Measurements from ENCODE around the gene ZNF839.
"Not testable (repeated sequence)": the region's sequence is repeated elsewhere in the genome, so short reads cannot be mapped to it uniquely, and the experiment has no call there.

ZNF839 gene

DNA sequence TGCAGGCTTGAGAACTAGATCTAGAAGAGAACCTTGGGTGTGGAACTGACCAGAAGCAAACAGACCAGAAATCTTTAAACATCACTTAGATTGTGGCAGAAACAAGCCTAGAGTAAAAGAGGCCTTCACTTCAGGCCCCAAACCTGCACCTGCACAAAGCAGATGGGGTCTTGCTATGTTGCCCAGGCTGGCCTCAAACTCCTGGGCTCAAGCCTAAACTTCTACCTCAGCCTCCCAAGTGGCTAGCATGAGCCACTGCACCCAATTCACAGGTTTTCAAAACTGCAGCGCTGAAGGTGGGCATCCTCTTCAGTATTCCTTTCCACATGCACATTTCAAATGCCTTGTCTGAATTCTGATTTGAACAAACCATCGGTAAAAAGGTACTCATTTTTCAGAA lies 34.4 kb upstream of the ZNF839 start:
- H3K36me3 ChIP-seq (ENCODE audit: control insufficient read depth in 2 of 2, insufficient read depth in 2 of 2, low read length in 2 of 2) = peaks cover 0 to 6% of the 10 kb centered on the region in 2 donors
- H3K4me3 ChIP-seq (ENCODE audit: low read length in 2 of 2) = no peak overlapping the region
- no peak overlapping the region for H3K27ac ChIP-seq (ENCODE audit: low read length)
- no peaks in the 10 kb centered on the region for H3K4me1 ChIP-seq (ENCODE audit: control insufficient read depth, insufficient read depth, low read length)
- no peaks in the 10 kb centered on the region for H3K27me3 ChIP-seq (ENCODE audit: control insufficient read depth in 1 of 2, insufficient read depth in 2 of 2, low read length in 2 of 2)
- H3K9ac ChIP-seq (ENCODE audit: low read length in 2 of 2) = no peak overlapping the region
- H3K9me3 ChIP-seq (ENCODE audit: control insufficient read depth in 2 of 2, low read length in 2 of 2) = no peaks in the 10 kb centered on the region

DNA sequence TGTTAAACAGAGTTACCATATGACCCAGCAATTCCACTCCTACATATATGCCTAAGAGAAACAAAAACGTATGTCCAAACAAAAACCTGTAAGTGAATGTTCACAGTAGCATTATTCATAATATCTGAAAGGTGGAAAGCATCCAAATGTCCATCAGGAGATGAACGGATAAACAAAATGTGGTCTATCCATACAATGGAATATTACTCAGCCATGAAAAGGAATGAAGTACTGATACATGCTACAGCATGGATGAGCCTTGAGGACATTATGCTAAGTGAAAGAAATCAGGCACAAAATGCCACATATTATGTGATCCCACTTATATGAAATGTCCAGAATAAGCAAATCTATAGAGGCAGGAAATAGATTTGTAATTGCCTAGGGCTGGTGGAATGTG lies 31.4 kb upstream of the ZNF839 start:
- Histone ChIP-seq H3K9ac (ENCODE audit: low read length in 2 of 2) (no peak overlapping the region), H3K4me1 (ENCODE audit: control insufficient read depth, insufficient read depth, low read length) (no peaks in the 10 kb centered on the region), H3K27ac (ENCODE audit: low read length) (no peak overlapping the region), H3K4me3 (ENCODE audit: low read length in 2 of 2) (no peak overlapping the region), H3K27me3 (ENCODE audit: control insufficient read depth in 1 of 2, insufficient read depth in 2 of 2, low read length in 2 of 2) (no peaks in the 10 kb centered on the region), H3K36me3 (ENCODE audit: control insufficient read depth in 2 of 2, insufficient read depth in 2 of 2, low read length in 2 of 2) (no peaks in the 10 kb centered on the region), H3K9me3 (ENCODE audit: control insufficient read depth in 2 of 2, low read length in 2 of 2) (no peaks in the 10 kb centered on the region)

DNA sequence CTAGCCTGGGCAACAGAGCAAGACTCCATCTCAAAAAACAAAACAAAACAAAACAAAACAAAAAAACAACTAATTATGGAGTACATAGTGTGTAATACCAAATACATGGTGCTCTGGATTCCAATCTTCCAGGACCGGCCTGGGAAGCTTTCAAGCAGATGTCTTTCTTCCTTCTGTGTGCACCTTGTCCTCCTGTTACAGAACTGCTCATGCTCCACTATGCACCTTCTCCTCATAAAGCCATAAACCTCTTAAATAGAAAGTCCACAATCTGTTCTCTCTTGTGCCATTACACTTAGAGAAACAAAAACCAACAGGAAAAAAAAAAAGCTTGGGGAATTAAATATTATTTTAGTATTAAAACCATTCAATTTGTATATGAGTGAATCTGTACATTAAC lies 27.1 kb upstream of the ZNF839 start:
- Histone ChIP-seq H3K9me3 (ENCODE audit: control insufficient read depth in 2 of 2, low read length in 2 of 2) (no peaks in the 10 kb centered on the region), H3K4me3 (ENCODE audit: low read length in 2 of 2) (no peak overlapping the region), H3K27ac (ENCODE audit: low read length) (no peak overlapping the region), H3K36me3 (ENCODE audit: control insufficient read depth in 2 of 2, insufficient read depth in 2 of 2, low read length in 2 of 2) (no peaks in the 10 kb centered on the region), H3K27me3 (ENCODE audit: control insufficient read depth in 1 of 2, insufficient read depth in 2 of 2, low read length in 2 of 2) (no peaks in the 10 kb centered on the region), H3K9ac (ENCODE audit: low read length in 2 of 2) (no peak overlapping the region), H3K4me1 (ENCODE audit: control insufficient read depth, insufficient read depth, low read length) (no peaks in the 10 kb centered on the region)

DNA sequence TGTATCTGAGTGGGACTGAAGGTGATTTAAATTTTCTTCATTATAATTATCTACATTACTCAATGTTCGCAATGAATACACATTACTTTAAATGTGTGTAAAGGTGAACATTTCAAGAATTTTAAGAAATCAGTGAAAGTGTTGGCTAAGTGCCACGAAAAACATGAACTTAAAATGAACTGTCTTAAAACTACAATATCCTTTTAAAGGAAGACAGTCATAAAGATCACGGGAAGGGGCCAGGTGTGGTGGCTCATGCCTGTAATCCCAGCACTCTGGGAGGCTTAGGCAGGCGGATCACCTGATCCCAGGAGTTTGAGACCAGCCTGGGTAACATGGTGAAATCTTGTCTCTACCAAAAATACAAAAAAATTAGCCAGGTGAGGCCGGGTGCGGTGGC lies 25.8 kb upstream of the ZNF839 start:
- H3K27me3 ChIP-seq (ENCODE audit: control insufficient read depth in 1 of 2, insufficient read depth in 2 of 2, low read length in 2 of 2) = no peaks in the 10 kb centered on the region
- H3K27ac ChIP-seq (ENCODE audit: low read length) = no peak overlapping the region
- H3K36me3 ChIP-seq (ENCODE audit: control insufficient read depth in 2 of 2, insufficient read depth in 2 of 2, low read length in 2 of 2) = no peaks in the 10 kb centered on the region
- no peak overlapping the region for H3K4me3 ChIP-seq (ENCODE audit: low read length in 2 of 2)
- no peaks in the 10 kb centered on the region for H3K4me1 ChIP-seq (ENCODE audit: control insufficient read depth, insufficient read depth, low read length)
- H3K9me3 ChIP-seq (ENCODE audit: control insufficient read depth in 2 of 2, low read length in 2 of 2) = no peaks in the 10 kb centered on the region
- no peak overlapping the region for H3K9ac ChIP-seq (ENCODE audit: low read length in 2 of 2)

DNA sequence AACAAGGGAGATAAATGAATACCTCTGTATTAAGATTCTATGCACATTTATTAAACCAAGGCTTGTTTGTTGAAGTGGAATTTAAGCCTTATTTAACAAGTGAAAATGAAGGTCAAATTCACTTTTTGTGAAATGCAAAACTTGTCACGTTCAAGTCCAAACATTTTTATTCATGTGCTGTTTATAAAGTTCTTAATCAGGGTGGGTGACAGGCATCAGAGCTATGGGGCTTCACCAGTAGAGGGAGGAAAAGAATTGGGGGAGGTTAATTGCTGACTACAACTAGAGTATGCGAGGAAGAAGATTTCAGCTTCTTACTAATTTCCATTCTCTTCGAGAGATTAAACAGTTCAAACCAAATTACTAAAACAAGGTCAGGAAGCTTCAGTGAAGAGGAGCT lies 24.3 kb upstream of the ZNF839 start:
- no peaks in the 10 kb centered on the region for H3K9me3 ChIP-seq (ENCODE audit: control insufficient read depth in 2 of 2, low read length in 2 of 2)
- no peak overlapping the region for H3K27ac ChIP-seq (ENCODE audit: low read length)
- no peaks in the 10 kb centered on the region for H3K4me1 ChIP-seq (ENCODE audit: control insufficient read depth, insufficient read depth, low read length)
- no peak overlapping the region for H3K4me3 ChIP-seq (ENCODE audit: low read length in 2 of 2)
- no peaks in the 10 kb centered on the region for H3K27me3 ChIP-seq (ENCODE audit: control insufficient read depth in 1 of 2, insufficient read depth in 2 of 2, low read length in 2 of 2)
- no peak overlapping the region for H3K9ac ChIP-seq (ENCODE audit: low read length in 2 of 2)
- H3K36me3 ChIP-seq (ENCODE audit: control insufficient read depth in 2 of 2, insufficient read depth in 2 of 2, low read length in 2 of 2) = no peaks in the 10 kb centered on the region

DNA sequence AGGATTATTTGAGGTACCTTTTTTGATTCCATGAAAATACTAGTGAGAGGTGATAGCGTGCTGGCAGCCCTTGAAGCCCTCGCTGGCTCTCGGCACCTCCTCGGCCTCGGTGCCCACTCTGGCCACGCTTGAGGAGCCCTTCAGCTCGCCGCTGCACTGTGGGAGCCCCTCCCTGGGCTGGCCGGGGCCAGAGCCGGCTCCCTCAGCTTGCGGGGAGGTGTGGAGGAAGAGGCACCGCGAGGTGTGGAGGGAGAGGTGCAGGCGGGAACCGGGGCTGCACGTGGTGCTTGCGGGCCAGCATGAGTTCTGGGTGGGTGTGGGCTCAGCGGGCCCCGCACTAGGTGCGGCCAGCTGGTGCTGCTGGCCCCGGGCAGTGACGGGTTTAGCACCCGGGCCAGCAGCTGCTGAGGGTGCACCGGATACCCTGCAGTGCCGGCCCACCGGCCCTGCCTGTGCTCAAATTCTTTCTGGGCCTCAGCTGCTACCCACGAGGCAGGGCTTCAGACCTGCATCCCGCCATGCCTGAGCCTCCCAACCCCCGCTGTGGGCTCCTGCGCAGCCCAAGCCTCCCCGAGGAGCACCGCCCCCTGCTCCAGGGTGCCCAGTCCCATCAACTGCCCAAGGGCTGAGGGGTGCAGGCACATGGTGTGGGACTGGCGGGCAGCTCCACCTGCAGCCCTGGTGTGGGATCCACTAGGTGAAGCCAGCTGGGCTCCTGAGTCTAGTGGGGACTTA lies 21.9 kb upstream of the ZNF839 start:
- Histone ChIP-seq H3K9me3 (ENCODE audit: control insufficient read depth in 2 of 2, low read length in 2 of 2) (no peaks in the 10 kb centered on the region), H3K27me3 (ENCODE audit: control insufficient read depth in 1 of 2, insufficient read depth in 2 of 2, low read length in 2 of 2) (no peaks in the 10 kb centered on the region), H3K36me3 (ENCODE audit: control insufficient read depth in 2 of 2, insufficient read depth in 2 of 2, low read length in 2 of 2) (no peaks in the 10 kb centered on the region), H3K4me3 (ENCODE audit: low read length in 2 of 2) (no peak overlapping the region), H3K27ac (ENCODE audit: low read length) (no peak overlapping the region), H3K4me1 (ENCODE audit: control insufficient read depth, insufficient read depth, low read length) (no peaks in the 10 kb centered on the region), H3K9ac (ENCODE audit: low read length in 2 of 2) (no peak overlapping the region)

DNA sequence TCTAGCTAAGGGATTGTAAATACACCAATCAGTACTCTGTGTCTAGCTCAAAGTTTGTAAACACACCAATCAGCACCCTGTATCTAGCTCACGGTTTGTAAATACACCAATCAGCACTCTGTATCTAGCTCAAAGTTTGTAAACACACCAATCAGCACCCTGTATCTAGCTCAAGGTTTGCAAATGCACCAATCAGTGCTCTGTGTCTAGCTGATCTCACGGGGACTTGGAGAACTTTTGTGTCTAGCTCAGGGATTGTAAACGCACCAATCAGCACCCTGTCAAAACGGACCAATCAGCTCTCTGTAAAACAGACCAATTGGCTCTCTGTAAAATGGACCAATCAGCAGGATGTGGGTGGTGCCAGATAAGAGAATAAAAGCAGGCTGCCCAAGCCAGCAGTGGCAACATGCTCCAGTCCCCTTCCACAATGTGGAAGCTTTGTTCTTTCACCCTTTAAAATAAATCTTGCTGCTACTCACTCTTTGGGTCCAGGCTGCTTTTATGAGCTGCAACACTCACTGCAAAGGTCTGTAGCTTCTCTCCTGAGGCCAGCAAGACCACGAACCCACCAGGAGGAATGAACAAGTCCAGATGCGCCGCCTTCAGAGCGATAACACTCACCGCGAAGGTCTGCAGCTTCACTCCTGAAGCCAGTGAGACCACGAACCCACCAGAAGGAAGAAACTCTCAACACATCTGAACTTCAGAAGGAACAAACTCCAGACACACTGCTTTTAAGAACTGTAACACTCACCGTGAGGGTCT lies 21.1 kb upstream of the ZNF839 start:
- H3K36me3 ChIP-seq (ENCODE audit: control insufficient read depth in 2 of 2, insufficient read depth in 2 of 2, low read length in 2 of 2); H3K9me3 ChIP-seq (ENCODE audit: control insufficient read depth in 2 of 2, low read length in 2 of 2); H3K4me3 ChIP-seq (ENCODE audit: low read length in 2 of 2); H3K27me3 ChIP-seq (ENCODE audit: control insufficient read depth in 1 of 2, insufficient read depth in 2 of 2, low read length in 2 of 2); H3K27ac ChIP-seq (ENCODE audit: low read length); H3K4me1 ChIP-seq (ENCODE audit: control insufficient read depth, insufficient read depth, low read length); H3K9ac ChIP-seq (ENCODE audit: low read length in 2 of 2): not testable (repeated sequence)

DNA sequence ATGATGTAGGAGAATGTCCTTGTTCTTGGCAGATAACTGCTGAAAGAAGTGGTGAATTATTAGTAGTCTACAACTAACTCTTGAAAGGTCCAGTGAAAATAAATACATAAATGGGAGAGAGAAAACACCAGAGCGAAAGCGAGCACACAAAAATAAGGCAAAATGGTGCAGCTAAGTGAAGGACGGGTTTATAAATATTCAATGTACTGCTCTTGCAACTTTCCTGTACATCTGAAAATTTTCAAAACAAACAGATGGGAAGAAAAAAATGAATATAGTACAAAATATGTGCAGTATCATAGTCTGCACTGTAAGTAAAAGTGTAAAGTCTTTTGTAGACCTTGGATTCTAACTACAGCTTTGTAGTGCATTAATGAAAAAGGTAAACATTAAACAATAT lies 15.9 kb upstream of the ZNF839 start:
- Histone ChIP-seq H3K27ac (ENCODE audit: low read length) (no peak overlapping the region), H3K9ac (ENCODE audit: low read length in 2 of 2) (no peak overlapping the region), H3K9me3 (ENCODE audit: control insufficient read depth in 2 of 2, low read length in 2 of 2) (no peaks in the 10 kb centered on the region), H3K4me1 (ENCODE audit: control insufficient read depth, insufficient read depth, low read length) (peaks cover 5% of the 10 kb centered on the region), H3K36me3 (ENCODE audit: control insufficient read depth in 2 of 2, insufficient read depth in 2 of 2, low read length in 2 of 2) (no peaks in the 10 kb centered on the region), H3K4me3 (ENCODE audit: low read length in 2 of 2) (no peak overlapping the region), H3K27me3 (ENCODE audit: control insufficient read depth in 1 of 2, insufficient read depth in 2 of 2, low read length in 2 of 2) (no peaks in the 10 kb centered on the region)

DNA sequence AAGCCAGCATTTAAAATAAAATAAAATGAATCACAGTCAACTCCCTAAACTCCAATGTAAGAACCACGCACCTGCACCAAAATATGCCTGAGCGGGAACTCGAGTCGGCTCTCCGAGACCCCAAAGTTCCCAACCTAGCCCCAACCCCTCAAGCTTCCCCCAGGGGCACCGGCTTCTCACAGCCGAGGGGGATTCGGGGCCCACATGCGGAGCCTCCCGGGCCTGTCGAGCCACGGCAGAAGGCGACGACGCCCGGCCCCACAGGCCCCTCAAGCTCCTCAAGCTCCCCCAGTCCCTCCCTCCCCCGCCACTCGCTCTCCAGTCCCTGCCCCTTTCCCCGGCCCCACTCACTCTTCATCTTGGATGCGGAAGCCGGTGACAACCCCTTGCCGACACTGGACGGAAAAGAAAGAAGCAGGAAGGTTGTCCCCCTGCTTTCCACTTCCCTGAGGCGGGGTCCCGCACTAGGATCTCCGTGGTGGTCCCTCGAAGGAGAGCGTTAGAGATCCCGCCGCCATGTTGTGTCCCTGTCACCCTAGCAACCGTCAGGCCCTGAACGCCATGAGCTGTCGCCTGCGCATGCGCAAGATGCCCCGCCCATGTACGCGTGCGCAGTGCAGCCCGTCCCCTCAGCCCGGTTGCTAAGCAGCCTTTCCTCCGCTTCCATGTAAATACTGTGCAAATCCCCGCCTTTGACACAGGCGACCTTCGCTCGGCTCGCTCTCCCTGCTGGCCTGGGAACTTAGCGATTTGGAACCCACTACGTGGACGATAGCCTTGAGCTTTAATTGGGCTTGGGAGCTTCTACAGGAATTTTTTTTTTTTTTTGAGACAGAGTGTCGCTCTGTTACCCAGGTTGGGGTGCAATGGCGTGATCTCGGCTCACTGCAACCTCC lies 14.7 kb upstream of the ZNF839 start, which contains the start of gene MOK:
Gene MOK, minus strand, starts transcription at position 554 of the 896 bp plus-strand sequence. Its CDS starts 196 bp downstream, at position 358.
- H3K27ac ChIP-seq (ENCODE audit: low read length) = peak within 1 kb of the TSS; percentile 41
- peaks cover 5% of the 10 kb centered on the region for H3K4me1 ChIP-seq (ENCODE audit: control insufficient read depth, insufficient read depth, low read length)
- peak within 1 kb of the TSS; percentile 95 for H3K4me3 ChIP-seq (ENCODE audit: low read length in 2 of 2)
- H3K27me3 ChIP-seq (ENCODE audit: control insufficient read depth in 1 of 2, insufficient read depth in 2 of 2, low read length in 2 of 2) = no peaks in the 10 kb centered on the region
- H3K9ac ChIP-seq (ENCODE audit: low read length in 2 of 2) = peak within 1 kb of the TSS; percentile 71 to 72
- H3K36me3 ChIP-seq (ENCODE audit: control insufficient read depth in 2 of 2, insufficient read depth in 2 of 2, low read length in 2 of 2) = no peaks in the 10 kb centered on the region
- H3K9me3 ChIP-seq (ENCODE audit: control insufficient read depth in 2 of 2, low read length in 2 of 2) = no peaks in the 10 kb centered on the region

DNA sequence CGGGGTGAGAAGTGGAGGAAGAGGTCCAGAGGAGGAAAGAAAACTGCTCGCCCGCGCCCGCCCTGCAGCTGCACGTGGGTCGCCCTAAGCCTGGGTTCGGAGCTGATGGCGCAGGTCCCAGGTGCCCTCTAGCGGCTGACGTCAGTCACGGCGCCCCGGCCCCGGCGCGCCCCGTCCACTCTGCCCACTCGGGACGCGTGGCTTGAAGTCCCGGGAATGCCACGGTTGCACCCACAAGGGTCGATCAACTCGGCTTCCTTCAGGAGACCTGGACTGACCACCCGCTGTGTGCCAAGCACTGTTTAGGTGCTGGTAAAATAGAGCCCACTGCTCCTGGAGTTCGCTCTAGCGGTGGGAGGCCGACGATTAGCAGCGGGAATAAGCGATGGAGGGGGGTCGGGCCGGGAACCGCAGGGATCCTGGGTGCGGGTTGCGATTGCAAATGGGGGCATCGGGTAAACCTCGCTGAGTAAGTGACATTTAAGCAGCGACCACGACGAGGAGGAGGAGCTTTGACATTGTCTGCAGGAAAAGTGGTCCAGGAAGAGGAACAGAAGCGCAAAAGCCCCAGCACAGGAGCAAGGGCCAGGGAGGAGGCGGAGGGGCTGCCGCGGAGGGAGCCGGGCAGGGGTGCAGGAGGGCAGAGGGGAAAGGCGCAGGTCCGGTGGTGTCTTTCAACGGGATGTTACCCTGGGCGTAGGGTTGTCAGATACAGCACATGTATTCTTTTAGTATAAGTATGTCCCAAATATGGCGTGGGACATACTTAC lies 5.1 kb upstream of the ZNF839 start:
- peaks cover 38% of the 10 kb centered on the region for H3K4me1 ChIP-seq (ENCODE audit: control insufficient read depth, insufficient read depth, low read length)

More for the DNA sequence above, 5.1 kb upstream of the ZNF839 start:
- H3K27ac ChIP-seq (ENCODE audit: low read length) = no peak overlapping the region
- H3K9ac ChIP-seq (ENCODE audit: low read length in 2 of 2) = peak overlapping the region; percentile 36 to 42
- no peaks in the 10 kb centered on the region for H3K27me3 ChIP-seq (ENCODE audit: control insufficient read depth in 1 of 2, insufficient read depth in 2 of 2, low read length in 2 of 2)
- H3K9me3 ChIP-seq (ENCODE audit: control insufficient read depth in 2 of 2, low read length in 2 of 2) = no peaks in the 10 kb centered on the region
- peak overlapping the region; percentile 68 to 81 for H3K4me3 ChIP-seq (ENCODE audit: low read length in 2 of 2)
- H3K36me3 ChIP-seq (ENCODE audit: control insufficient read depth in 2 of 2, insufficient read depth in 2 of 2, low read length in 2 of 2) = no peaks in the 10 kb centered on the region

Data from stomach smooth muscle (tissue), 2 donors.